ENCODE measurements around the gene DCST1. TPM values are rescaled to one million over a fixed set of nuclear protein-coding genes. Genes with fewer than 3 reads are reported as not detected.

DCST1 gene
- total RNA-seq, 1 donor from 2014 or later = not detected

DNA sequence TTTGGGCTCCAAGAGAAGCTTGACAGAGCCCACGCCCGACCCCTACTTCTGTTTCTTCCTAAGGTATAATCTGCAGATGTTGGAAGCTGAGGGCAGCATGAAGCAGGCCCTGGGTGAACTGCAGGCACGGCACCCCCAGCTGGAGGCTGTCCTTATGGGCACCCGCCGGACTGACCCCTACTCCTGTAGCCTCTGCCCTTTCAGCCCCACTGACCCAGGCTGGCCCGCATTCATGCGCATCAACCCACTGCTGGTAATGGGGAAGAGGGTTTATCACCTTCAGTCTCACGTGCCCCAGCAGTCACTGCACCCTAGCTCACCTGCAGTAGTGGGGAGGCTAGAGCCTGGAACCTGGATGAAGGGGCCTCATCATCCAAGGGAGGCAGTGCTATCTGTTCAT is 43.3 kb upstream of the DCST1 start:
- no peak for DNase-seq (ENCODE audit: low read depth, low spot score)
- Mint-ChIP-seq H3K36me3 (ENCODE audit: low read depth) (peaks cover 7% of the 10 kb centered on the region), H3K9me3 (no peaks in the 10 kb centered on the region), H3K4me3 (peak overlapping the region; percentile 31), H3K27ac (ENCODE audit: unreplicated experiment) (no peak overlapping the region), H3K27me3 (ENCODE audit: low read depth) (no peaks in the 10 kb centered on the region), H3K4me1 (peaks cover 9% of the 10 kb centered on the region)
- TF ChIP-seq, protein P1, sequence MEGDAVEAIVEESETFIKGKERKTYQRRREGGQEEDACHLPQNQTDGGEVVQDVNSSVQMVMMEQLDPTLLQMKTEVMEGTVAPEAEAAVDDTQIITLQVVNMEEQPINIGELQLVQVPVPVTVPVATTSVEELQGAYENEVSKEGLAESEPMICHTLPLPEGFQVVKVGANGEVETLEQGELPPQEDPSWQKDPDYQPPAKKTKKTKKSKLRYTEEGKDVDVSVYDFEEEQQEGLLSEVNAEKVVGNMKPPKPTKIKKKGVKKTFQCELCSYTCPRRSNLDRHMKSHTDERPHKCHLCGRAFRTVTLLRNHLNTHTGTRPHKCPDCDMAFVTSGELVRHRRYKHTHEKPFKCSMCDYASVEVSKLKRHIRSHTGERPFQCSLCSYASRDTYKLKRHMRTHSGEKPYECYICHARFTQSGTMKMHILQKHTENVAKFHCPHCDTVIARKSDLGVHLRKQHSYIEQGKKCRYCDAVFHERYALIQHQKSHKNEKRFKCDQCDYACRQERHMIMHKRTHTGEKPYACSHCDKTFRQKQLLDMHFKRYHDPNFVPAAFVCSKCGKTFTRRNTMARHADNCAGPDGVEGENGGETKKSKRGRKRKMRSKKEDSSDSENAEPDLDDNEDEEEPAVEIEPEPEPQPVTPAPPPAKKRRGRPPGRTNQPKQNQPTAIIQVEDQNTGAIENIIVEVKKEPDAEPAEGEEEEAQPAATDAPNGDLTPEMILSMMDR (conservative IDR thresholded peaks at IDR 0.05) = no peak

DNA sequence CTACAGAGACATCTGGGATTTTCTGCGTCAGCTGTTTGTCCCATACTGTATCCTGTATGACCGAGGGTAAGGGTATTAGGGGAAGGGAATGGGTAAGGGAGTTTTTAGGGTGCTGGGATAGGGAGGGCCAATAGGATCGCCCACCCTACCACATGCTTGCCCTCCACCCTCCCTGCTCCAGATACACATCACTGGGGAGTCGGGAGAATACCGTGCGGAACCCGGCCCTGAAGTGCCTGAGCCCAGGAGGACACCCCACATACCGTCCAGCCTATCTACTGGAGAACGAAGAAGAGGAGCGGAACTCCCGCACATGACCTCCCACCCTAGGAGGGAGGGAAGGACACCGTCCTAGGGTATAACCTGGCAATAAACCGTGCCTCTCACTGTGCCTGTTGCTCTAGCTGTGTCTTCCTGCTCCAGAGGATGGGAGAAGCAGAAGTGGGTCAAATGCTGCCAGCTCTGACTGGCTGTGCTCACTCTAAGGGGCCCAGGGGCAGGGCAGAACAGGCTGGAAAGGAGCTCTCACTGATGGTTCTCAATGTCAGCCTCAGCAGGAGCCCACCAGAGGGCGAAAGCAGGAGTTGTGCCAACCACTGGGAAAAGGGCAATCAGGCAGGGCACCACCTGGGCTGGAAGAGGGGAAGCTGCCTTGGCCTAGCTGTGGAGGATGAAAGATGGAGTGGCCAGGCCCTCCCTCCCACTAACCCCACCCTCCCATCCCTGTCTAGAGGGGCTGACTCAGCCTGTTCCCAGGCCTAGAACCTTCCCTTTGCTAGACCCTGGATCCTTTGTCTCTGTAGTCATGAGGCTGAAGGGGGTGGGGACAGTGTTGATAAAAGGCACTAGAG is 40.7 kb upstream of the DCST1 start:
- Mint-ChIP-seq H3K27ac (ENCODE audit: unreplicated experiment) (no peak overlapping the region), H3K27me3 (ENCODE audit: low read depth) (no peaks in the 10 kb centered on the region), H3K9me3 (no peaks in the 10 kb centered on the region), H3K4me1 (peaks cover 9% of the 10 kb centered on the region), H3K36me3 (ENCODE audit: low read depth) (peaks cover 7% of the 10 kb centered on the region), H3K4me3 (peak overlapping the region; percentile 67)
- DNase-seq (ENCODE audit: low read depth, low spot score) = no peak
- TF ChIP-seq, protein P1 (conservative IDR thresholded peaks at IDR 0.05) = peak; percentile 21

DNA sequence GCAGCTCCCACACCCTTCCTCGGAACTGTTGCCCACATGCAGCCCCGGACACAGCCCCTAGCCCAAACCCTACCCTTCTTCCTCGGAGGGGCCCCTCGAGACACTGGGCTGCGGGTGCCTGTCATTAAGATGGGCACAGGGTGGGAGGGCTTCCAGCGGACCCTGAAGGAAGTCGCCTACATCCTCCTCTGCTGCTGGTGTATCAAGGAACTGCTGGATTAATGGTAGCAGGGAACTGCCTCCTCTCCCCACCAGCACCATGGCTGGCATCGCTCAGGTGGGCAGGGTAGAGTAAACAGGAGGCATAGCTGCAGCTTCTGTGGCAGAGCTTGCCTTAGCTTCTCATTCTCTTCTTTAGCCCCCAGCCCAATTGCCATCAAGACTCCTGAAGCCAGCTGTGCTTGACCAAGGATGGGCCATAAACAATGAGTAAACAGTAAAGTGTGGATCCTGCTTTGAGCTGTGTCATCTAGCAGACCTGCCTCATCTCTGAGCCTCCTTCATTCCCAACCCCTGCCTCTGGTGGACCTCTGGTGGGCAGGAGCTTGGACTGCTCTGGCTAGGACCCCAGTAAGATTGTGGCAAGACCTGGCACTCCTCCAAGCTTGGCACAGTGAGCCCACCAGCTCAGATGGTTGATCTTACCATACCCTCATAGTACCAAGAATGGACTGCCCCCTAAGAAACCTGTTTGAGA is 39.9 kb upstream of the DCST1 start, which contains the start of gene LENEP:
Gene LENEP, plus strand, starts transcription at position 15 of the 697 bp plus-strand sequence. Its CDS starts 22 bp downstream, at position 37.
- Mint-ChIP-seq H3K4me1 (peaks cover 9% of the 10 kb centered on the region), H3K36me3 (ENCODE audit: low read depth) (peaks cover 7% of the 10 kb centered on the region), H3K27me3 (ENCODE audit: low read depth) (no peaks in the 10 kb centered on the region), H3K9me3 (no peaks in the 10 kb centered on the region), H3K27ac (ENCODE audit: unreplicated experiment) (no peak within 1 kb of the TSS), H3K4me3 (peak within 1 kb of the TSS; percentile 68)
- TF ChIP-seq, protein P1 (conservative IDR thresholded peaks at IDR 0.05) = no peak
- no peak for DNase-seq (ENCODE audit: low read depth, low spot score)

DNA sequence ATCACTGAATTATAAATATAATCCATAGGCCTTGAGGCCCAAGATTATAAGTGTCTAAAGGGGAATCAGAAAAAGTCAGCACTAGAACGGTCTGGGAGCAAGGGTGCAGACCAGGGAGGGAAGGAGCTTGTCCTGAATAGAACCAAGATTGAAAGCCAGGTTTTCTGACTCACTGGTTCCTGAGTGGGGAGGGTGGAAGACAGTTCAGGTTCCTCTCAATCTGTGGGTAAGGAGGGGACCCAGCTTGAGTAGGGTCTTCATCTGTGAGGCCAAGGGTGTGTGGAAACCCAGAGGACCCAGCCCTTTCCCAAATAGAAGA is 39.4 kb upstream of the DCST1 start:
- Mint-ChIP-seq H3K36me3 (ENCODE audit: low read depth) (peaks cover 4% of the 10 kb centered on the region), H3K27me3 (ENCODE audit: low read depth) (no peaks in the 10 kb centered on the region), H3K4me1 (peaks cover 10% of the 10 kb centered on the region), H3K27ac (ENCODE audit: unreplicated experiment) (no peak overlapping the region), H3K4me3 (peak overlapping the region; percentile 68), H3K9me3 (no peaks in the 10 kb centered on the region)
- no peak for DNase-seq (ENCODE audit: low read depth, low spot score)
- TF ChIP-seq, protein P1 (conservative IDR thresholded peaks at IDR 0.05) = no peak

DNA sequence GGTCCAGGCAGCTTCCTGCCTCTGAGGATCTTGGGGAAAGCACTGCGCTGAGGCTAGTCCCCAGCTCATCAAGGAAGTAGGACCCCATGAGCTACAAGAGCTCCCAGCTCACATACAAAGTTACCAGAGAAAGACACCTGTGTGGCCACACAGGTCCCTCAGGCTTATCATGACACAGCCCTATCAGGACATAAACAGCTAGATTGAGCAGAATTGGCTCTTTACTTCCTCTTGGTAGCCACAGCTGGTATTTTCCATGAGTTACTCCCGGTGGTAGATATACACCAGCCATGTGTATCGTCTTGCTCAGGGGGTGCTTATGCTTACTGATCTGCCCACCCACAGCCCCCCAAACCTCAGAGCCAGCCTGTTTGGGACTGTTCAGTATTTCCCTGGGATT is 39.0 kb upstream of the DCST1 start:
- TF ChIP-seq, protein P1 (conservative IDR thresholded peaks at IDR 0.05) = no peak
- Mint-ChIP-seq H3K9me3 (no peaks in the 10 kb centered on the region), H3K27ac (ENCODE audit: unreplicated experiment) (no peak overlapping the region), H3K27me3 (ENCODE audit: low read depth) (no peaks in the 10 kb centered on the region), H3K4me3 (peak overlapping the region; percentile 68), H3K36me3 (ENCODE audit: low read depth) (peaks cover 3% of the 10 kb centered on the region), H3K4me1 (peaks cover 10% of the 10 kb centered on the region)
- no peak for DNase-seq (ENCODE audit: low read depth, low spot score)

Measured in neural crest cell (in vitro differentiated cells).